ENCODE data around the gene FLRT2.

DNA sequence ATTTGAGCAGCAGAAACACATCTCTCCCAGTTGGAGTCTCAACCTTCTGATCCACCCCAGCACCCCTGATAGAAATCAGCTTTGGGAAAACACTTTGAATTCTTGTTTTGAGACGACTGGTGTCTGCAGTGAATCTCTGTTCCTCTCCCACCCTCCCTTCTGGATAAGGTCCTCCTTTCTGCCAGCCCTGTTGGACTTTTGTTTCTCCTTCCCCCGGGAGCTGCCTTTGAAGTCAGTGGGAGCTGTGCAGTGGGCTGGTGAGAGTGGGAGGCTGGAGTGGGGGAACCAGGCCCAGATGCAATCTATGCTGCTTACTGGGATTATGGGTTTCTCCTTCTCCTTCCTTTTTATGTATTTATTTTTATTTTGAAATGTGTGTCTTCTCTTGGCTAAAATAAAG, 49.0 kb downstream of the FLRT2 start:
- TF ChIP-seq FOSL2 (IDR thresholded peaks at IDR 0.05) (no peak), FOSL2 (CRISPR knock-in tag; IDR thresholded peaks at IDR 0.05) (no peak), KDM1A (IDR thresholded peaks at IDR 0.05; ENCODE audit: low read depth) (no peak), HDAC2 (IDR thresholded peaks at IDR 0.05) (no peak), HMGXB4 (CRISPR knock-in tag; IDR thresholded peaks at IDR 0.05; ENCODE audit: borderline replicate concordance) (no peak), POLR2A (IDR thresholded peaks at IDR 0.05; ENCODE audit: low read length) (no peak), POLR2AphosphoS2 (conservative IDR thresholded peaks at IDR 0.05; ENCODE audit: low read length) (no peak), ATOH8 (CRISPR knock-in tag; IDR thresholded peaks at IDR 0.05; ENCODE audit: low read depth) (no peak), JUNB (IDR thresholded peaks at IDR 0.05) (no peak)
- TF ChIP-seq, protein P1, sequence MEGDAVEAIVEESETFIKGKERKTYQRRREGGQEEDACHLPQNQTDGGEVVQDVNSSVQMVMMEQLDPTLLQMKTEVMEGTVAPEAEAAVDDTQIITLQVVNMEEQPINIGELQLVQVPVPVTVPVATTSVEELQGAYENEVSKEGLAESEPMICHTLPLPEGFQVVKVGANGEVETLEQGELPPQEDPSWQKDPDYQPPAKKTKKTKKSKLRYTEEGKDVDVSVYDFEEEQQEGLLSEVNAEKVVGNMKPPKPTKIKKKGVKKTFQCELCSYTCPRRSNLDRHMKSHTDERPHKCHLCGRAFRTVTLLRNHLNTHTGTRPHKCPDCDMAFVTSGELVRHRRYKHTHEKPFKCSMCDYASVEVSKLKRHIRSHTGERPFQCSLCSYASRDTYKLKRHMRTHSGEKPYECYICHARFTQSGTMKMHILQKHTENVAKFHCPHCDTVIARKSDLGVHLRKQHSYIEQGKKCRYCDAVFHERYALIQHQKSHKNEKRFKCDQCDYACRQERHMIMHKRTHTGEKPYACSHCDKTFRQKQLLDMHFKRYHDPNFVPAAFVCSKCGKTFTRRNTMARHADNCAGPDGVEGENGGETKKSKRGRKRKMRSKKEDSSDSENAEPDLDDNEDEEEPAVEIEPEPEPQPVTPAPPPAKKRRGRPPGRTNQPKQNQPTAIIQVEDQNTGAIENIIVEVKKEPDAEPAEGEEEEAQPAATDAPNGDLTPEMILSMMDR (IDR thresholded peaks at IDR 0.05): no peak
- TF ChIP-seq, protein P2, sequence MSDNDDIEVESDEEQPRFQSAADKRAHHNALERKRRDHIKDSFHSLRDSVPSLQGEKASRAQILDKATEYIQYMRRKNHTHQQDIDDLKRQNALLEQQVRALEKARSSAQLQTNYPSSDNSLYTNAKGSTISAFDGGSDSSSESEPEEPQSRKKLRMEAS (IDR thresholded peaks at IDR 0.05): no peak
- TF ChIP-seq, protein P3, sequence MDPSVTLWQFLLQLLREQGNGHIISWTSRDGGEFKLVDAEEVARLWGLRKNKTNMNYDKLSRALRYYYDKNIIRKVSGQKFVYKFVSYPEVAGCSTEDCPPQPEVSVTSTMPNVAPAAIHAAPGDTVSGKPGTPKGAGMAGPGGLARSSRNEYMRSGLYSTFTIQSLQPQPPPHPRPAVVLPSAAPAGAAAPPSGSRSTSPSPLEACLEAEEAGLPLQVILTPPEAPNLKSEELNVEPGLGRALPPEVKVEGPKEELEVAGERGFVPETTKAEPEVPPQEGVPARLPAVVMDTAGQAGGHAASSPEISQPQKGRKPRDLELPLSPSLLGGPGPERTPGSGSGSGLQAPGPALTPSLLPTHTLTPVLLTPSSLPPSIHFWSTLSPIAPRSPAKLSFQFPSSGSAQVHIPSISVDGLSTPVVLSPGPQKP (IDR thresholded peaks at IDR 0.05; ENCODE audit: low read depth, low read length): no peak
